B cell (primary cell): Measurements from ENCODE around the gene ATP23. TPM values are rescaled to one million over a fixed set of nuclear protein-coding genes. Genes with fewer than 3 reads are reported as not detected.

Experiments used
- ATAC-seq: fragments of 200-7000 bp; cut with Tn5 transposase; one replicate; pipeline ENCODE4 v1.10.0; 2021; ENCODE audit warnings: low read depth, mild to moderate bottlenecking, moderate number of reproducible peaks, moderate library complexity
- CTCF ChIA-PET: fragments of 350-600 bp; sonication (Branson Sonifier 250); formaldehyde crosslinking; loops from one replicate; lab custom pipeline; 2021; ENCODE audit warnings: antibody characterized with exemption, inconsistent platforms; lab: Charles Lee
- POLR2A ChIA-PET: fragments of 350-600 bp; sonication (Branson Sonifier 250); formaldehyde crosslinking; loops from one replicate; lab custom pipeline; 2021; ENCODE audit warnings: antibody characterized with exemption; lab: Charles Lee
- DNase-seq: peaks from one replicate; pipeline ENCODE4 v3.0.0; 2013
- H2AFZ ChIP-seq: 2 replicates; pipeline ENCODE4 v1.6.1; 2012; ENCODE audit warnings: mild to moderate bottlenecking, low read depth, low read length; ENCODE audit not compliant: insufficient read depth, poor library complexity, severe bottlenecking
- H3K27ac ChIP-seq, 2 donors: 1 replicate in 1 of 2; 2 replicates in 1 of 2; pipeline ENCODE4 v1.5.1; 2012 to 2013; ENCODE audit warnings: low read length in 2 of 2, mild to moderate bottlenecking in 2 of 2, moderate library complexity in 1 of 2
- H3K27me3 ChIP-seq, 4 experiments: fragments of 200-600 bp in 1 of 4; sonication (generic) in 1 of 4; replicated peaks in 1 of 4; 1 replicate in 2 of 4; 2 replicates in 2 of 4; pipeline versions ENCODE4 v1.6.1 to v1.7.0; 2013 to 2016; ENCODE audit warnings: low read length in 3 of 4, mild to moderate bottlenecking in 2 of 4, mixed read lengths in 1 of 4, moderate library complexity in 1 of 4; ENCODE audit not compliant: insufficient read depth in 4 of 4, control insufficient read depth in 3 of 4; ENCODE audit errors: control extremely low read depth in 1 of 4
- H3K36me3 ChIP-seq, 2 experiments: replicated peaks in 1 of 2; 1 replicate in 1 of 2; 2 replicates in 1 of 2; pipeline versions ENCODE4 v1.6.1 to v1.7.1; 2013; ENCODE audit warnings: low read length in 1 of 2; ENCODE audit not compliant: insufficient read depth in 2 of 2, control insufficient read depth in 1 of 2; ENCODE audit errors: control extremely low read depth in 1 of 2, extremely low read depth in 1 of 2
- H3K4me1 ChIP-seq, 2 donors: fragments of 200-600 bp in 1 of 2; sonication (generic) in 1 of 2; 1 replicate in 1 of 2; 2 replicates in 1 of 2; pipeline versions ENCODE4 v1.5.1 to v1.6.1; 2013 to 2017; ENCODE audit warnings: low read length in 2 of 2; ENCODE audit not compliant: control insufficient read depth in 2 of 2, insufficient read depth in 2 of 2
- H3K4me2 ChIP-seq: replicated peaks from 2 replicates; pipeline ENCODE3; 2012; ENCODE audit warnings: mild to moderate bottlenecking, low read depth, low read length; ENCODE audit not compliant: poor library complexity, severe bottlenecking
- H3K4me3 ChIP-seq, 5 experiments: fragments of 200-600 bp in 1 of 5; sonication (generic) in 1 of 5; 1 replicate in 3 of 5; 2 replicates in 2 of 5; pipeline versions ENCODE4 v1.5.1 to v1.7.0; 2011 to 2016; ENCODE audit warnings: low read length in 4 of 5, mild to moderate bottlenecking in 4 of 5, low read depth in 2 of 5, control low read depth in 1 of 5, moderate library complexity in 1 of 5; ENCODE audit not compliant: insufficient read depth in 1 of 5; ENCODE audit errors: control extremely low read depth in 1 of 5, extremely low read depth in 1 of 5
- H3K79me2 ChIP-seq: fragments of 200-600 bp; sonication (generic); one replicate; pipeline ENCODE4 v1.6.0; 2016; ENCODE audit warnings: low read length; ENCODE audit not compliant: control insufficient read depth, insufficient read depth
- H3K9ac ChIP-seq: fragments of 200-600 bp; sonication (generic); 2 replicates; pipeline ENCODE4 v1.6.1; 2017; ENCODE audit warnings: mild to moderate bottlenecking, low read length, moderate library complexity
- H3K9me3 ChIP-seq, 3 donors: one replicate each; pipeline versions ENCODE4 v1.6.1 to v1.7.1; 2013; ENCODE audit warnings: low read length in 2 of 3; ENCODE audit not compliant: control insufficient read depth in 2 of 3, insufficient read depth in 1 of 3; ENCODE audit errors: control extremely low read depth in 1 of 3
- H4K20me1 ChIP-seq: 2 replicates; pipeline ENCODE4 v1.6.0; 2012; ENCODE audit warnings: mild to moderate bottlenecking, low read length; ENCODE audit not compliant: insufficient read depth, control insufficient read depth, poor library complexity, severe bottlenecking
- H3K27ac Mint-ChIP-seq: one replicate; pipeline ENCODE4 v1.8.0; 2021; ENCODE audit warnings: mixed read lengths
- H3K27me3 Mint-ChIP-seq: one replicate; pipeline ENCODE4 v1.8.0; 2021; ENCODE audit warnings: mixed read lengths
- H3K4me1 Mint-ChIP-seq: one replicate; pipeline ENCODE4 v1.8.0; 2021; ENCODE audit warnings: mixed read lengths
- H3K4me3 Mint-ChIP-seq: one replicate; pipeline ENCODE4 v1.8.0; 2021; ENCODE audit warnings: mixed read lengths
- H3K9me3 Mint-ChIP-seq: one replicate; pipeline ENCODE4 v1.8.0; 2022; ENCODE audit warnings: mixed read lengths; ENCODE audit not compliant: insufficient read depth
- EZH2 ChIP-seq: IDR thresholded peaks from 2 replicates; pipeline ENCODE4 v1.6.1; 2012; ENCODE audit warnings: borderline replicate concordance, low read depth, mild to moderate bottlenecking, moderate library complexity, low read length; ENCODE audit not compliant: insufficient read depth, poor library complexity, severe bottlenecking
- WGBS: methylation state at CpG from one replicate; pipeline ENCODE4 v1.1.5; 2013; ENCODE audit warnings: missing lambda C conversion rate; ENCODE audit not compliant: insufficient coverage; 5-methylcytosine and 5-hydroxymethylcytosine counted together
- intact Hi-C: fragments of 100-400 bp; cut with micrococcal nuclease; formaldehyde crosslinking; loops from one replicate; pipeline ENCODE4 v1.10.0; 2022
- polyA plus RNA-seq: library from polyadenylated mRNA; depleted of rRNA; stranded (reverse); fragments of >200 nt; gene quantifications from 2 replicates; pipeline ENCODE4 v1.2.3, GENCODE V29; 2012
- total RNA-seq, 2 donors: library from RNA; stranded (reverse); fragments of 120-200 nt in 1 of 2; gene quantifications; 1 replicate in 1 of 2; 2 replicates in 1 of 2; pipeline versions ENCODE4 v1.2.3 to v1.2.4, GENCODE V29; 2013 to 2022
- TF ChIP-seq, protein P1 (sequence below): fragments of 200-600 bp; IDR thresholded peaks from one replicate; pipeline ENCODE4 v1.8.0; 2022; ENCODE audit warnings: antibody characterized with exemption, mild to moderate bottlenecking

The ATP23 gene
- total and polyA plus RNA-seq, 2 donors (not counting 1 experiment from before 2014, with no cell fraction given) = 6.2 to 16.3 TPM

DNA sequence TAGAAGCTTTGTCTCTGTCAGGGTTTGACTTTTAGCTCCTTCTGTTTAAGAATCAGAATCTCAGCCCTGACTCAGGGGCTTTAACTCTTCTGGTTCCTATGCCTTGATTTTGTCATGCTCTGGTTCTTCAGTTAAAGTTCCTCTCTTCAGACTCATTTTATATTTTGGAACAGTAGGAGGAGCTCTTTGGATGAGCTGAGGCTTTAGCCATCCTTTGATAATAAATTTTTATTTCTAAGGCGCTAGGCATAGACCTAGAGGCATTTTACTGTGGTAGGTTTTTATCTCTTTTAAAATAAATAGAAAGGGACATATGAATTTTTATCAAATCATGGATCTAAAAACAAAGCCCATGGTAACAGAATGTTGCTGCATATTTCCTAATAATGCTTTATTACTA lies 51.7 kb downstream of the ATP23 start:
- TF ChIP-seq EZH2 = no peak
- TF ChIP-seq, protein P1, sequence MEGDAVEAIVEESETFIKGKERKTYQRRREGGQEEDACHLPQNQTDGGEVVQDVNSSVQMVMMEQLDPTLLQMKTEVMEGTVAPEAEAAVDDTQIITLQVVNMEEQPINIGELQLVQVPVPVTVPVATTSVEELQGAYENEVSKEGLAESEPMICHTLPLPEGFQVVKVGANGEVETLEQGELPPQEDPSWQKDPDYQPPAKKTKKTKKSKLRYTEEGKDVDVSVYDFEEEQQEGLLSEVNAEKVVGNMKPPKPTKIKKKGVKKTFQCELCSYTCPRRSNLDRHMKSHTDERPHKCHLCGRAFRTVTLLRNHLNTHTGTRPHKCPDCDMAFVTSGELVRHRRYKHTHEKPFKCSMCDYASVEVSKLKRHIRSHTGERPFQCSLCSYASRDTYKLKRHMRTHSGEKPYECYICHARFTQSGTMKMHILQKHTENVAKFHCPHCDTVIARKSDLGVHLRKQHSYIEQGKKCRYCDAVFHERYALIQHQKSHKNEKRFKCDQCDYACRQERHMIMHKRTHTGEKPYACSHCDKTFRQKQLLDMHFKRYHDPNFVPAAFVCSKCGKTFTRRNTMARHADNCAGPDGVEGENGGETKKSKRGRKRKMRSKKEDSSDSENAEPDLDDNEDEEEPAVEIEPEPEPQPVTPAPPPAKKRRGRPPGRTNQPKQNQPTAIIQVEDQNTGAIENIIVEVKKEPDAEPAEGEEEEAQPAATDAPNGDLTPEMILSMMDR = no peak
- no peak overlapping the region for H3K4me3 ChIP-seq
- Mint-ChIP-seq H3K4me1 (no peaks in the 10 kb centered on the region), H3K27ac (no peak overlapping the region), H3K4me3 (no peak overlapping the region), H3K9me3 (peaks cover 8% of the 10 kb centered on the region), H3K27me3 (peaks cover 12% of the 10 kb centered on the region)
- H3K27me3 ChIP-seq = no peaks in the 10 kb centered on the region
- WGBS = no CpG with 5 or more reads among the region's 1 CpG
- no peaks in the 10 kb centered on the region for H3K79me2 ChIP-seq
- no peak for DNase-seq
- no peaks in the 10 kb centered on the region for H4K20me1 ChIP-seq
- H3K4me2 ChIP-seq = no peak overlapping the region
- no peak for ATAC-seq
- CTCF ChIA-PET = interaction anchor here (0.6 kb wide), 1 partner anchor 10 kb away, joined by 3 read pairs; no protein-coding TSS in a partner anchor
- no peak overlapping the region for H2AFZ ChIP-seq
- H3K36me3 ChIP-seq = no peaks in the 10 kb centered on the region
- peaks cover 2 to 24% (median 14%) of the 10 kb centered on the region in 3 donors for H3K9me3 ChIP-seq
- intact Hi-C loops = no loop called here
- H3K9ac ChIP-seq = no peak overlapping the region
- no peak overlapping the region for H3K27ac ChIP-seq
- POLR2A ChIA-PET = no interaction called here
- no peaks in the 10 kb centered on the region for H3K4me1 ChIP-seq

- Histone ChIP-seq H3K27me3 (no peaks in the 10 kb centered on the region), H3K9me3 (peaks cover 2 to 31% (median 22%) of the 10 kb centered on the region in 3 donors), H3K36me3 (no peaks in the 10 kb centered on the region), H3K4me2 (no peak overlapping the region), H3K79me2 (no peaks in the 10 kb centered on the region), H3K4me3 (no peak overlapping the region), H2AFZ (no peak overlapping the region), H4K20me1 (no peaks in the 10 kb centered on the region), H3K27ac (no peak overlapping the region), H3K4me1 (no peaks in the 10 kb centered on the region), H3K9ac (no peak overlapping the region)
- TF ChIP-seq EZH2 = no peak
- no peak overlapping the region for H3K4me3 Mint-ChIP-seq
- ChIA-PET POLR2A (no interaction called here), CTCF (no interaction called here)
- peaks cover 11% of the 10 kb centered on the region for H3K27me3 Mint-ChIP-seq
- H3K27ac Mint-ChIP-seq = no peak overlapping the region
- H3K4me1 Mint-ChIP-seq = no peaks in the 10 kb centered on the region
- no CpG with 5 or more reads among the region's 3 CpGs for WGBS
- ATAC-seq (no peak), DNase-seq (no peak)
- H3K9me3 Mint-ChIP-seq = peaks cover 8% of the 10 kb centered on the region
- intact Hi-C loops = no loop called here
These were observed 52.5 kb downstream of the ATP23 start for GRCh38 chr12:57993834-57994233.
